Tibial artery (tissue), 4 donors: ENCODE data around the gene ATN1.

ENCODE experiments used
- DNase-seq, 2 donors: peaks; one replicate each; pipeline ENCODE4 v3.0.0-alpha.2; 2019
- H3K27ac ChIP-seq, 2 donors: fragments of 200-600 bp; sonication (generic) in 1 of 2; 1 replicate in 1 of 2; 2 replicates in 1 of 2; pipeline ENCODE4 v1.5.1; 2018 to 2019; ENCODE audit warnings: mild to moderate bottlenecking in 1 of 2
- H3K27me3 ChIP-seq, 2 donors: fragments of 200-600 bp; sonication (generic) in 1 of 2; one replicate each; pipeline versions ENCODE4 v1.5.1 to v1.6.0; 2016 to 2019
- H3K36me3 ChIP-seq, 3 donors: fragments of 200-600 bp; sonication (generic) in 2 of 3; one replicate each; pipeline ENCODE4 v1.5.1; 2016 to 2019; ENCODE audit warnings: mild to moderate bottlenecking in 2 of 3
- H3K4me1 ChIP-seq, 4 donors: fragments of 200-600 bp; sonication (generic) in 2 of 4; 1 replicate in 3 of 4; 2 replicates in 1 of 4; pipeline ENCODE4 v1.5.1; 2016 to 2019
- H3K4me3 ChIP-seq, 2 donors: fragments of 200-600 bp; sonication (generic) in 1 of 2; 1 replicate in 1 of 2; 2 replicates in 1 of 2; pipeline ENCODE4 v1.5.1; 2018 to 2019; ENCODE audit warnings: mild to moderate bottlenecking in 2 of 2
- H3K9me3 ChIP-seq, 3 donors: fragments of 200-600 bp; sonication (generic) in 1 of 3; one replicate each; pipeline ENCODE4 v1.5.1; 2016 to 2019
- CTCF ChIP-seq, 2 experiments: fragments of 200-600 bp in 1 of 2; fragments of 450-650 bp in 1 of 2; IDR thresholded peaks; one replicate each; pipeline ENCODE4 v1.5.1; 2017 to 2019; ENCODE audit warnings: antibody characterized with exemption in 2 of 2, mild to moderate bottlenecking in 1 of 2, moderate library complexity in 1 of 2
- intact Hi-C: fragments of 100-400 bp; cut with DNase I; formaldehyde crosslinking; loops from one replicate; pipeline ENCODE4 v1.15.0; 2023; ENCODE audit warnings: low total_unique reads

The ATN1 gene

GRCh38 chr12:6941267-6941666 is 13.5 kb downstream of the ATN1 start:
- Histone ChIP-seq H3K4me1 (peaks cover 0 to 70% (median 50%) of the 10 kb centered on the region in 4 donors), H3K36me3 (peaks cover 10 to 46% (median 25%) of the 10 kb centered on the region in 3 donors), H3K4me3 (no peak overlapping the region), H3K9me3 (no peaks in the 10 kb centered on the region), H3K27ac (no peak overlapping the region), H3K27me3 (no peaks in the 10 kb centered on the region)
- DNase-seq: no peak
- intact Hi-C loops: loop anchor here (5.0 to 10.0 kb wide), 2 partner anchors 74 to 174 kb away; partner anchors contain the start of gene TPI1
- no peak for TF ChIP-seq CTCF (IDR thresholded peaks at IDR 0.05)

GRCh38 chr12:6941782-6942181 is 14.0 kb downstream of the ATN1 start:
- Histone ChIP-seq H3K4me1 (peaks cover 0 to 72% (median 54%) of the 10 kb centered on the region in 4 donors), H3K4me3 (no peak overlapping the region), H3K27me3 (no peaks in the 10 kb centered on the region), H3K27ac (peak overlapping the region; percentile 94 to 98), H3K9me3 (no peaks in the 10 kb centered on the region), H3K36me3 (peaks cover 10 to 46% (median 25%) of the 10 kb centered on the region in 3 donors)
- DNase-seq: no peak
- intact Hi-C loops: loop anchor here (5.0 to 10.0 kb wide), 2 partner anchors 74 to 173 kb away; partner anchors contain the start of gene TPI1
- no peak for TF ChIP-seq CTCF (IDR thresholded peaks at IDR 0.05)

- Histone ChIP-seq H3K36me3 (peaks cover 10 to 48% (median 29%) of the 10 kb centered on the region in 3 donors), H3K4me3 (no peak overlapping the region)
Observed at GRCh38 chr12:6942331-6942665, 14.5 kb downstream of the ATN1 start.

GRCh38 chr12:6943389-6943721 is 15.6 kb downstream of the ATN1 start:
- TF ChIP-seq CTCF (IDR thresholded peaks at IDR 0.05): no peak
- H3K9me3 ChIP-seq: no peaks in the 10 kb centered on the region
- no peaks in the 10 kb centered on the region for H3K27me3 ChIP-seq
- H3K4me1 ChIP-seq: peaks cover 0 to 58% (median 43%) of the 10 kb centered on the region in 4 donors
- H3K36me3 ChIP-seq: peaks cover 10 to 48% (median 29%) of the 10 kb centered on the region in 3 donors
- H3K4me3 ChIP-seq: peak overlapping the region; percentile 74
- peak; percentile 92 to 93 for DNase-seq
- intact Hi-C loops: loop anchor here (5.0 to 10.0 kb wide), 2 partner anchors 76 to 171 kb away; partner anchors contain the start of gene TPI1
- peak overlapping the region; percentile 94 to 98 for H3K27ac ChIP-seq

More at GRCh38 chr12:6942331-6942665, 14.5 kb downstream of the ATN1 start:
- Histone ChIP-seq H3K27me3 (no peaks in the 10 kb centered on the region), H3K9me3 (no peaks in the 10 kb centered on the region), H3K4me1 (peaks cover 0 to 67% (median 49%) of the 10 kb centered on the region in 4 donors), H3K27ac (peak overlapping the region; percentile 94 to 98)
- intact Hi-C loops: loop anchor here (5.0 to 10.0 kb wide), 2 partner anchors 75 to 173 kb away; partner anchors contain the start of gene TPI1
- TF ChIP-seq CTCF (IDR thresholded peaks at IDR 0.05): no peak
- no peak for DNase-seq

- Histone ChIP-seq H3K36me3 (peaks cover 10 to 48% (median 29%) of the 10 kb centered on the region in 3 donors), H3K27ac (peak within 1 kb of the TSS; percentile 94 to 98), H3K4me3 (peak within 1 kb of the TSS; percentile 74), H3K4me1 (peaks cover 0 to 53% (median 38%) of the 10 kb centered on the region in 4 donors), H3K27me3 (no peaks in the 10 kb centered on the region), H3K9me3 (no peaks in the 10 kb centered on the region)
- peak; percentile 75 to 88 for DNase-seq
- TF ChIP-seq CTCF (IDR thresholded peaks at IDR 0.05): no peak
- intact Hi-C loops: loop anchor here (5.0 to 10.0 kb wide), 2 partner anchors 77 to 171 kb away; partner anchors contain the start of gene TPI1
Observed at GRCh38 chr12:6943722-6944380, 16.1 kb downstream of the ATN1 start, which contains the start of the genes C12orf57 and RNU7-1. C12orf57 (plus strand) TSS chr12:6944022; CDS start chr12:6944122, 100 bp downstream. RNU7-1 (plus strand) TSS chr12:6943816.
